ENCODE results near the gene ANO1. TPM values are rescaled to one million over a fixed set of nuclear protein-coding genes. Genes with fewer than 3 reads are reported as not detected.

The ANO1 gene
- total RNA-seq, 2 donors from 2014 or later: 10.2 to 29.4 TPM

DNA sequence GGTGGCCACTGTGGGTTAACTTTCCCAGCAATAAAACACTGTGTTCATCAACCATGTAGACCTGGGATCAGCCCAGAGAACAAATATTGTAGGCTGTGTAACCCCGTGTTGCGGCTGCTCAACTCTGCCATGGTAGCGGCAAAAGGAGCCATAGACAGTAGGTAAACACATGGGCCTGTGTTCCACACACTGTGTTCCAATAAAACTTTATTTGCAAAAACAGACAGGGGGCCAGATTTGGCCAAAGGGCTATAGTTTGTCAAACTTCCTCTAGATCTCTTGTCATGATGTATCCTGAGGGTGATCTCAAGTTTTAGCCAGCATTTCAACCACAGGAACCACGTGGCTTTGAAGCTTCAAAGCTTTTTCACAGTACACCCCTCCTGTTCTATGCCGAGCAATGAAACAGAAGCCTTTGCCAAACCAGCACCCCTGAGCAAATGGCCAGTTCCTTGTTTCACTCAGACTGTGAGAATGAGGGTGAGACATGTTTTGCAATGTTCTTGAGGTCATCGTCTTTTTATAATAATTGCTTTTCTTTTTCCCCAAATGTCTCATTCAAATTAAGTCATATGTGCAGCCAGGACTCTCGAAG lies 75.1 kb downstream of the ANO1 start:
- Histone ChIP-seq H3K4me1 (no peaks in the 10 kb centered on the region), H3K36me3 (no peaks in the 10 kb centered on the region), H3K27me3 (no peaks in the 10 kb centered on the region), H3K4me3 (no peak overlapping the region), H3K9me3 (no peaks in the 10 kb centered on the region), H3K27ac (no peak overlapping the region)
- no peak for DNase-seq (ENCODE audit: low spot score)
- TF ChIP-seq, protein P1, sequence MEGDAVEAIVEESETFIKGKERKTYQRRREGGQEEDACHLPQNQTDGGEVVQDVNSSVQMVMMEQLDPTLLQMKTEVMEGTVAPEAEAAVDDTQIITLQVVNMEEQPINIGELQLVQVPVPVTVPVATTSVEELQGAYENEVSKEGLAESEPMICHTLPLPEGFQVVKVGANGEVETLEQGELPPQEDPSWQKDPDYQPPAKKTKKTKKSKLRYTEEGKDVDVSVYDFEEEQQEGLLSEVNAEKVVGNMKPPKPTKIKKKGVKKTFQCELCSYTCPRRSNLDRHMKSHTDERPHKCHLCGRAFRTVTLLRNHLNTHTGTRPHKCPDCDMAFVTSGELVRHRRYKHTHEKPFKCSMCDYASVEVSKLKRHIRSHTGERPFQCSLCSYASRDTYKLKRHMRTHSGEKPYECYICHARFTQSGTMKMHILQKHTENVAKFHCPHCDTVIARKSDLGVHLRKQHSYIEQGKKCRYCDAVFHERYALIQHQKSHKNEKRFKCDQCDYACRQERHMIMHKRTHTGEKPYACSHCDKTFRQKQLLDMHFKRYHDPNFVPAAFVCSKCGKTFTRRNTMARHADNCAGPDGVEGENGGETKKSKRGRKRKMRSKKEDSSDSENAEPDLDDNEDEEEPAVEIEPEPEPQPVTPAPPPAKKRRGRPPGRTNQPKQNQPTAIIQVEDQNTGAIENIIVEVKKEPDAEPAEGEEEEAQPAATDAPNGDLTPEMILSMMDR (IDR thresholded peaks at IDR 0.05): no peak

DNA sequence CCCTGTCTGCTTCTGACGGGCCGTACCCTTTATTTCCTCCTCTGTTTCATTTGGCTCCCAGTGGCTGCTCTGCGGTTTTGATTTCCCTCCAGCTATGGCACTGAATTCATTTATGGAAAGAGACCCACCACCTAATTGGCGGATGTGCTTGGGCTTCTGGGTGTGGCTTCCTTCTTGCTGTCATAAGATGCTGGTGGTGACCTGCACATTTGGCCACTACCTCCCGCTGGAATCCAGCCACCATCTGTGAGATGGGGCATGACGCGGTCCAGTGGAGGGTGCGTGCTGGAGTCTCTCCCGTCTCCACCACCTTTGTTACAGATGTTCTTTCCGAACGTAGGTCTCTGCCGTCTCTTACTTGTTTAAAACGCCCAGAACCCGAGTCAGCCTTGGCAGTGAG lies 77.3 kb downstream of the ANO1 start:
- Histone ChIP-seq H3K36me3 (no peaks in the 10 kb centered on the region), H3K4me1 (no peaks in the 10 kb centered on the region), H3K9me3 (no peaks in the 10 kb centered on the region), H3K27ac (no peak overlapping the region), H3K4me3 (no peak overlapping the region), H3K27me3 (no peaks in the 10 kb centered on the region)
- TF ChIP-seq, protein P1 (IDR thresholded peaks at IDR 0.05): no peak
- DNase-seq (ENCODE audit: low spot score): no peak

DNA sequence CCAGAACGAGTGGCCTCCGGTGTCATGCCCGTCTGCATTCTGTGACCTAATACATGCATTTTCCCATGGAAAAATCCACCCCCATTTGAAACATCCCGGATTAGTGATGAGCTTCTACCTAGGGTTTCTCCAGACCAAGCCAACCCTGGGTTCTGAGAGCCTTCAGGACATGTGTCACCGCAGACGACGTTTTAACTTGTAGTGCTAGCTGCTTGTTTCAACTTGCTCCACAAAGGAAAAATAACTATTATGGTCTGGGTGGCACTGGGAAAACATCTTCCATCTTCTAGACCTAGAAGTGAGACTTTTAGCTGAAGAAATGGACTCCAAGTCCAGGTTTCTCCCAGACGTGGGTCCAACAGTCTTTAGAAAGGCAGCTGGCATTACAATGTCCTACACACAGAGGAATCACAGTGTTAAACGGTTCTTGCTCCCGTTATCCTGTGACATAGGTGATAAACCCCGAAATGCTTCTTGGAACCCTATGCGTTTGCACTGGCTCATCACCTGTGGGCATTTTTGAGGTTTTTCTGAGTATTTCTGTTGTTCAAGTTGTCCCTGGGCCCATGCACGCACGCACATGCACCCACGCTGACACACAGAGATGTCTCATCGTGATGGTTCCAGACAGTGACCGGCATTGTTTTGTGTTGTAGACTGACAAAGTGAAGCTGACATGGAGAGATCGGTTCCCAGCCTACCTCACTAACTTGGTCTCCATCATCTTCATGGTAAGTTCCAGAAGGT lies 78.3 kb downstream of the ANO1 start:
- H3K4me3 ChIP-seq: no peak overlapping the region
- no peaks in the 10 kb centered on the region for H3K36me3 ChIP-seq
- no peak for DNase-seq (ENCODE audit: low spot score)
- TF ChIP-seq, protein P1 (IDR thresholded peaks at IDR 0.05): no peak
- H3K27ac ChIP-seq: no peak overlapping the region
- H3K27me3 ChIP-seq: no peaks in the 10 kb centered on the region
- no peaks in the 10 kb centered on the region for H3K9me3 ChIP-seq
- H3K4me1 ChIP-seq: no peaks in the 10 kb centered on the region

DNA sequence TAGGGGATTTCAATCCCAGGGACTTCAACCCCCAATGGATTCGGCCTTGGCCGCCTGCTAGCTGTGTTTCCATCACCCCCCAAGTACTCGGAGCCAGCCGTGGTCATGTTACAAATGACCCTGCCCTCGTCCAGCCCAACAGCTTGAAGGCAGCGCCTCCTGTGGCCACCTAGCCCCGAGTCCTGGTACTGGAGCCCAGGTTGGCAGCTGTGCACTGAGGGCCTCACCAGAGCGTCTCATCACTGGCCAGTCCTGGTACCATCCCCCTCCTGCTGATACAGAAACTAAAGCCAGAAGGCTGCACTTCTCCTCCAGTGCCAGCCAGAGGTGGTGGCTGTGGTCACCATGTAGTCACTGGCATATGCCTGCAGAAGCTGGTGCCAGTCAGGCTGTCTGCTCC lies 80.1 kb downstream of the ANO1 start:
- no peaks in the 10 kb centered on the region for H3K27me3 ChIP-seq
- H3K36me3 ChIP-seq: no peaks in the 10 kb centered on the region
- H3K4me3 ChIP-seq: no peak overlapping the region
- H3K27ac ChIP-seq: no peak overlapping the region
- H3K4me1 ChIP-seq: no peaks in the 10 kb centered on the region
- TF ChIP-seq, protein P1 (IDR thresholded peaks at IDR 0.05): peak in 1 of 2 donors; percentile 46
- no peak for DNase-seq (ENCODE audit: low spot score)
- H3K9me3 ChIP-seq: no peaks in the 10 kb centered on the region

DNA sequence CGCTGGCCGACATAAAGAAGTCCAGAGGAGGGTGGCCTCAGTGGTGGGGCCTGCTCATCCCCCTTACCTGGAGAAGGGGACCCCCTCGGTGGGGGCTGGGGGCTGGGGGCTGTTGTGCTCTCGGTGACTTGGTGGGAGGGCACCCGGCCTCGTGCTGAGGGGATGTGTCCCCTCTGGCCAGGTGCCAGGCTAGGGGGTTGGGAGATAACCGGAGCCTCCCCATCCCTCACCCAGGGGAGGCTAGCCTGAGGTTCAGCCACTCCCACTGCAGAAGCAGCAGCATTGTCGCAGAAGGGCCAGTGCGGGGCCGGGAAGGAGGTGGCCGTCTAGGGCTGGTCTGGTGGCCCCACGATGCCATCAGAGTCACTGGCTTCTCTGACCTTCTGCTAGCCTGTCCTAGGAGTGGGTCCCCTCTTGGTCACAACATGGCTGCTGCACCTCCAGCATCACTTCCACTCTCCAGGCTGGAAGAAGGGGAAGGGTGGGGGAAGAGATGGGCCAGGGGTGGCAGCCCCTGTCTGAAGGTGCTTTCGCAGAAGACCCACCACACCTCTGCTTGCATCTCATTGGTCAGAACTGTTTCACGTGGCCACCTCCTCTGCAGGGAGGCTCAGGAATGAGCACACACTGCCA lies 80.8 kb downstream of the ANO1 start:
- Histone ChIP-seq H3K27me3 (no peaks in the 10 kb centered on the region), H3K27ac (no peak overlapping the region), H3K9me3 (no peaks in the 10 kb centered on the region), H3K4me1 (no peaks in the 10 kb centered on the region), H3K36me3 (no peaks in the 10 kb centered on the region), H3K4me3 (no peak overlapping the region)
- DNase-seq (ENCODE audit: low spot score): no peak
- TF ChIP-seq, protein P1 (IDR thresholded peaks at IDR 0.05): no peak

Measured in right atrium auricular region (tissue), 2 donors.